Kidney glomerular epithelial cell (primary cell): ENCODE measurements around the gene MACROD1.
"Not testable (repeated sequence)": the region's sequence is repeated elsewhere in the genome, so short reads cannot be mapped to it uniquely, and the experiment has no call there.

Source experiments
- DNase-seq: peaks from one replicate; lab custom pipeline; 2025; lab: John Stamatoyannopoulos, UW

Gene MACROD1

GRCh38 chr11:64056213-64056785, 109.6 kb downstream of the MACROD1 start:
- DNase-seq: no peak

GRCh38 chr11:64055077-64055476, 110.8 kb downstream of the MACROD1 start:
- no peak for DNase-seq

- DNase-seq: no peak
These were observed 112.2 kb downstream of the MACROD1 start for GRCh38 chr11:64053699-64054098.

GRCh38 chr11:64052938-64053622, 112.8 kb downstream of the MACROD1 start:
- DNase-seq: no peak

- DNase-seq: no peak
These were observed 113.5 kb downstream of the MACROD1 start for GRCh38 chr11:64052436-64052835.

- DNase-seq: no peak
These were observed 114.6 kb downstream of the MACROD1 start for GRCh38 chr11:64051297-64051696.

GRCh38 chr11:64049509-64049908, 116.4 kb downstream of the MACROD1 start:
- DNase-seq: no peak

GRCh38 chr11:64048042-64048854, 117.7 kb downstream of the MACROD1 start:
- no peak for DNase-seq

GRCh38 chr11:64047373-64047772, 118.5 kb downstream of the MACROD1 start:
- DNase-seq: not testable (repeated sequence)

- DNase-seq: no peak
These were observed 120.2 kb downstream of the MACROD1 start for GRCh38 chr11:64045700-64046099.

- no peak for DNase-seq
These were observed 121.1 kb downstream of the MACROD1 start for GRCh38 chr11:64044730-64045393.

- DNase-seq: no peak
These were observed 122.4 kb downstream of the MACROD1 start for GRCh38 chr11:64043545-64043944.

- no peak for DNase-seq
These were observed 123.6 kb downstream of the MACROD1 start for GRCh38 chr11:64042301-64042700.

GRCh38 chr11:64041846-64042245, 124.1 kb downstream of the MACROD1 start:
- DNase-seq: no peak

- no peak for DNase-seq
These were observed 125.1 kb downstream of the MACROD1 start for GRCh38 chr11:64040684-64041322.

- DNase-seq: no peak
These were observed 126.8 kb downstream of the MACROD1 start for GRCh38 chr11:64039012-64039665.

GRCh38 chr11:64038500-64038899, 127.4 kb downstream of the MACROD1 start:
- no peak for DNase-seq

GRCh38 chr11:64037027-64037634, 128.8 kb downstream of the MACROD1 start:
- DNase-seq: no peak

GRCh38 chr11:64036087-64037026, 129.6 kb downstream of the MACROD1 start:
- no peak for DNase-seq

- DNase-seq: no peak
These were observed 130.3 kb downstream of the MACROD1 start, which contains the start of gene FLRT1 for GRCh38 chr11:64035576-64035975. Gene FLRT1 (plus strand): TSS chr11:64035931. CDS start chr11:64116268, 80,337 bp downstream.
